ENCODE data around the gene MRPL53. TPM values are rescaled to one million over a fixed set of nuclear protein-coding genes. Genes with fewer than 3 reads are reported as not detected.
"Not testable (repeated sequence)": the region's sequence is repeated elsewhere in the genome, so short reads cannot be mapped to it uniquely, and the experiment has no call there.

The MRPL53 gene
- total and polyA plus RNA-seq, 4 donors: 12.6 to 72.5 (median 36.1) TPM

GRCh38 chr2:74486141-74486540 is 13.7 kb upstream of the MRPL53 start:
- Histone ChIP-seq H3K27ac (ENCODE audit: low read depth in 1 of 2, low read length in 2 of 2) (no peak overlapping the region), H3K9ac (ENCODE audit: low read depth in 1 of 2, low read length in 2 of 2) (no peak overlapping the region), H3K4me3 (ENCODE audit: low read depth in 1 of 3, low read length in 3 of 3) (no peak overlapping the region), H3K4me1 (ENCODE audit: control insufficient read depth in 4 of 4, insufficient read depth in 4 of 4, low read length in 3 of 4) (peaks cover 30 to 67% (median 61%) of the 10 kb centered on the region in 4 donors), H3K36me3 (ENCODE audit: control insufficient read depth in 4 of 4, insufficient read depth in 3 of 4, low read depth in 1 of 4, low read length in 3 of 4) (peaks cover 0 to 4% (median 2%) of the 10 kb centered on the region in 4 donors), H3K27me3 (ENCODE audit: control insufficient read depth in 4 of 4, insufficient read depth in 4 of 4, low read length in 3 of 4) (no peaks in the 10 kb centered on the region), H3K9me3 (ENCODE audit: control insufficient read depth in 4 of 4, low read length in 3 of 4) (no peaks in the 10 kb centered on the region)
- no peak for DNase-seq (ENCODE audit: low spot score)
- WGBS: 68% methylated on average over 2 of the region's 2 CpGs
- TF ChIP-seq REST (IDR thresholded peaks at IDR 0.05) (no peak), ATF3 (IDR thresholded peaks at IDR 0.05) (no peak), GABPA (IDR thresholded peaks at IDR 0.05 in 1 of 2, conservative IDR thresholded peaks at IDR 0.05 in 1 of 2) (no peak), FOXA1 (IDR thresholded peaks at IDR 0.05) (peak; percentile 59), SP1 (IDR thresholded peaks at IDR 0.05) (peak; percentile 62), FOXA2 (IDR thresholded peaks at IDR 0.05) (peak; percentile 76), HNF4A (conservative IDR thresholded peaks at IDR 0.05) (peak; percentile 25 to 39), JUND (IDR thresholded peaks at IDR 0.05) (peak in 1 of 2 donors; percentile 9), YY1 (IDR thresholded peaks at IDR 0.05) (no peak), TAF1 (conservative IDR thresholded peaks at IDR 0.05) (no peak), ZBTB33 (IDR thresholded peaks at IDR 0.05) (no peak), RAD21 (IDR thresholded peaks at IDR 0.05) (peak in 1 of 2 donors; percentile 35), NR2F2 (IDR thresholded peaks at IDR 0.05) (no peak), RXRA (IDR thresholded peaks at IDR 0.05) (peak; percentile 50 to 63), CTCF (IDR thresholded peaks at IDR 0.05; ENCODE audit: low read depth, low read length, missing input control) (no peak), EGR1 (IDR thresholded peaks at IDR 0.05; ENCODE audit: low read depth in 2 of 2) (no peak), MAX (IDR thresholded peaks at IDR 0.05) (no peak), HNF4G (IDR thresholded peaks at IDR 0.05) (no peak)

- WGBS: 71% methylated on average over 19 of the region's 19 CpGs
- Histone ChIP-seq H3K27ac (ENCODE audit: low read depth in 1 of 2, low read length in 2 of 2) (peak overlapping the region in 1 of 2 donors; percentile 84), H3K9ac (ENCODE audit: low read depth in 1 of 2, low read length in 2 of 2) (peak overlapping the region; percentile 6 to 63), H3K4me3 (ENCODE audit: low read depth in 1 of 3, low read length in 3 of 3) (peak overlapping the region; percentile 67 to 95 (median 94)), H3K4me1 (ENCODE audit: control insufficient read depth in 4 of 4, insufficient read depth in 4 of 4, low read length in 3 of 4) (peaks cover 14 to 52% (median 43%) of the 10 kb centered on the region in 4 donors)
- not testable (repeated sequence) for H3K36me3 ChIP-seq (ENCODE audit: control insufficient read depth in 4 of 4, insufficient read depth in 3 of 4, low read depth in 1 of 4, low read length in 3 of 4); H3K27me3 ChIP-seq (ENCODE audit: control insufficient read depth in 4 of 4, insufficient read depth in 4 of 4, low read length in 3 of 4); DNase-seq (ENCODE audit: low spot score); H3K9me3 ChIP-seq (ENCODE audit: control insufficient read depth in 4 of 4, low read length in 3 of 4)
Measured at GRCh38 chr2:74483675-74484164, 11.2 kb upstream of the MRPL53 start.
